ENCODE measurements around the gene SEMA4C.

The SEMA4C gene

DNA sequence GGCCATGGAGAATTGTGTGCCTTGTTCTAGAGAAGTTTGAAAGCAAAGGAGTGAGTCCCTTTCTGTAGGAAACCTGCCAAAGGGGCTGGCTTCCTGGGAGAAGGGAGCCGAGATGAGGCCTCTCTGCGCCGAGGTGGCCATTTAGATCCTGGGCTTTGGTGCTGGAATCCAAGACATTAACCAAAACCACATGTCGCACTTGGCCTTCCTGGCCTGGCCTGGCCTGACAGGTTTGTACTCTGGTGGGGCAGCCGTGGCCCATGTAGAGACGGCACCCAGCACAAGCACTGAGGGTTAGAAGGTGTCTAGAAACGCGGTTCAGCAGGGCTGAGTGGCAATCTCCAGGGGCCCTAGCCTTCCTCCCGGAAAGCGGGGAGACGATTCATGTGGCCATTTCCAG lies 46.7 kb downstream of the SEMA4C start:
- H3K27ac ChIP-seq (ENCODE audit: low read depth, low read length): no peak overlapping the region
- H3K9ac ChIP-seq (ENCODE audit: low read length in 5 of 5): no peak overlapping the region
- H3K4me3 ChIP-seq (ENCODE audit: low read depth in 1 of 5, low read length in 5 of 5): no peak overlapping the region
- H3K9me3 ChIP-seq (ENCODE audit: control insufficient read depth in 5 of 5, low read length in 5 of 5): no peaks in the 10 kb centered on the region
- H3K4me1 ChIP-seq (ENCODE audit: control insufficient read depth in 5 of 5, insufficient read depth in 5 of 5, low read length in 5 of 5): peaks cover 4 to 23% (median 18%) of the 10 kb centered on the region in 5 donors
- peaks cover 0 to 55% (median 35%) of the 10 kb centered on the region in 5 donors for H3K36me3 ChIP-seq (ENCODE audit: control insufficient read depth in 5 of 5, insufficient read depth in 5 of 5, low read length in 5 of 5)
- no peaks in the 10 kb centered on the region for H3K27me3 ChIP-seq (ENCODE audit: control insufficient read depth in 5 of 5, insufficient read depth in 4 of 5, low read length in 5 of 5)

- Histone ChIP-seq H3K4me1 (ENCODE audit: control insufficient read depth in 5 of 5, insufficient read depth in 5 of 5, low read length in 5 of 5) (peaks cover 4 to 27% (median 21%) of the 10 kb centered on the region in 5 donors), H3K9ac (ENCODE audit: low read length in 5 of 5) (no peak overlapping the region), H3K36me3 (ENCODE audit: control insufficient read depth in 5 of 5, insufficient read depth in 5 of 5, low read length in 5 of 5) (peaks cover 0 to 51% (median 30%) of the 10 kb centered on the region in 5 donors), H3K9me3 (ENCODE audit: control insufficient read depth in 5 of 5, low read length in 5 of 5) (no peaks in the 10 kb centered on the region), H3K27me3 (ENCODE audit: control insufficient read depth in 5 of 5, insufficient read depth in 4 of 5, low read length in 5 of 5) (no peaks in the 10 kb centered on the region), H3K4me3 (ENCODE audit: low read depth in 1 of 5, low read length in 5 of 5) (no peak overlapping the region), H3K27ac (ENCODE audit: low read depth, low read length) (no peak overlapping the region)
Observed at GRCh38 chr2:96822786-96823185, 47.1 kb downstream of the SEMA4C start.

DNA sequence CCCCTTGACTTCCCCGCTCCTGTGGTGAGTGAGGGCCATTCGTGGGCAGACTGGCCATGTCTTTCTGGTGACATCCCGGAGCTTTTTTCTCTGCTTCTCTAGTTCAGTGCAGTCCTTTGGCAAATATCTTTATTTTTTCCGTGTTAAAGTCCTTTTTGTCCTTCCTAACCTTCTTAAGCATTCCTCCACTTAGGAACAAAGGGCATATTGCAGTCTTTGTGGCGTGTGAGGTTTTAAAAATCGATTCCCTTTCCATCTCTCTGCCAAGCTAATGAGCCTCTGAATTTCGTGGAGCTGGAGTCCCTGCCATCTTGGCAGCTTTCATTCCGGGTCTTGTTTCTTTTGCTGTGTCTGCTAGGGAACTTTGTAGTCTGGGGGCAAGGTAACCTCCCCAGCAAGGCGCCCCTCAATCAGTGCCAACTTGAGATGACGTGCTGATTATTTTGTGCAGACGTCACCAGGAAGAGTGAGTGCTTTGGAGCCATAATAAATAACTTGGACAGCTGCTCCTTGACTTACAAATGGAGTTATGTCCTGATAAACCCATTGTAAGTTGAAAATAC lies 48.7 kb downstream of the SEMA4C start:
- Histone ChIP-seq H3K27ac (ENCODE audit: low read depth, low read length) (no peak overlapping the region), H3K27me3 (ENCODE audit: control insufficient read depth in 5 of 5, insufficient read depth in 4 of 5, low read length in 5 of 5) (no peaks in the 10 kb centered on the region), H3K4me1 (ENCODE audit: control insufficient read depth in 5 of 5, insufficient read depth in 5 of 5, low read length in 5 of 5) (peaks cover 7 to 35% (median 32%) of the 10 kb centered on the region in 5 donors), H3K4me3 (ENCODE audit: low read depth in 1 of 5, low read length in 5 of 5) (no peak overlapping the region), H3K9me3 (ENCODE audit: control insufficient read depth in 5 of 5, low read length in 5 of 5) (no peaks in the 10 kb centered on the region), H3K9ac (ENCODE audit: low read length in 5 of 5) (no peak overlapping the region), H3K36me3 (ENCODE audit: control insufficient read depth in 5 of 5, insufficient read depth in 5 of 5, low read length in 5 of 5) (peaks cover 0 to 37% (median 18%) of the 10 kb centered on the region in 5 donors)

GRCh38 chr2:96819876-96820511 lies 49.9 kb downstream of the SEMA4C start:
- H3K27me3 ChIP-seq (ENCODE audit: control insufficient read depth in 5 of 5, insufficient read depth in 4 of 5, low read length in 5 of 5): no peaks in the 10 kb centered on the region
- peaks cover 0 to 27% (median 7%) of the 10 kb centered on the region in 5 donors for H3K36me3 ChIP-seq (ENCODE audit: control insufficient read depth in 5 of 5, insufficient read depth in 5 of 5, low read length in 5 of 5)
- H3K9ac ChIP-seq (ENCODE audit: low read length in 5 of 5): no peak overlapping the region
- no peaks in the 10 kb centered on the region for H3K9me3 ChIP-seq (ENCODE audit: control insufficient read depth in 5 of 5, low read length in 5 of 5)
- H3K4me3 ChIP-seq (ENCODE audit: low read depth in 1 of 5, low read length in 5 of 5): no peak overlapping the region
- H3K4me1 ChIP-seq (ENCODE audit: control insufficient read depth in 5 of 5, insufficient read depth in 5 of 5, low read length in 5 of 5): peaks cover 7 to 41% (median 40%) of the 10 kb centered on the region in 5 donors
- no peak overlapping the region for H3K27ac ChIP-seq (ENCODE audit: low read depth, low read length)

DNA sequence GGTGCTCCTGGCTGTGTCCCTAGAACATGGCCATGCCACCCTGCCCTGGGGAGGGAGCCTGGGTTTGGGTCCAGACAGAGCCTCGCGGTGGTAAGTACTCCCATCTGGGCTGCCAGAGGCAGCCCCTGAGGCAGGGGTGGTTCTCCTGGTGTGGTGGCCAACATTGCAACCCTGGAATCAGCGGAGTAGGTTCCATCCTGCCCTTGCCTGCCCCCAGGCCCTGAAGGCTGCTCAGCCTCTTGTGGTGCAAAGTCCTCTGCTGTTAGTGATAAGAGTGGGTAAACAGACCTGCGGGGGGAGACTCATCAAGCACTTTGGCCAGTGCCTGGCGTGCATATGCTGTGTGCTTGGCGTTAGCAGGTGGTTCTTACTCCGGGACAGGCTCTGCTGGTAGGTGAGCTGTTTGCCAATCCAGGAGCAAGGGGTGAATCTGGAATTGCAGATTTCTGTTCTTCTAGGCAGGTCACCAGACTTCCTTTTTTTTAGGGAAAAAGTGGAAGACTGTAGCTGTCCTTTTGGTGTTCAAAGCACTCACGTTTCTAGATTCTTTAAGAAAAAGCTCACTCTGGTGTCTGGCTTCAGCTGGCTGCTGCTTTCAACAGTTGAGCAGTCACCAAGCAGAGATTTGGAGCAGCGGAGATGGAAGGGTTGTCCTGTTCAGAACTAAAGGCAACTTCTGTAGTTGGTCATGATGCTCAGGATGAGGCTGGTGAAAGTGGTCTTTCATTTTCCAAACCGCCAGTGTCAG lies 50.6 kb downstream of the SEMA4C start:
- Histone ChIP-seq H3K9me3 (ENCODE audit: control insufficient read depth in 5 of 5, low read length in 5 of 5) (no peaks in the 10 kb centered on the region), H3K4me3 (ENCODE audit: low read depth in 1 of 5, low read length in 5 of 5) (no peak overlapping the region), H3K4me1 (ENCODE audit: control insufficient read depth in 5 of 5, insufficient read depth in 5 of 5, low read length in 5 of 5) (peaks cover 7 to 41% (median 40%) of the 10 kb centered on the region in 5 donors), H3K36me3 (ENCODE audit: control insufficient read depth in 5 of 5, insufficient read depth in 5 of 5, low read length in 5 of 5) (peaks cover 0 to 21% (median 4%) of the 10 kb centered on the region in 5 donors), H3K27me3 (ENCODE audit: control insufficient read depth in 5 of 5, insufficient read depth in 4 of 5, low read length in 5 of 5) (no peaks in the 10 kb centered on the region), H3K27ac (ENCODE audit: low read depth, low read length) (no peak overlapping the region), H3K9ac (ENCODE audit: low read length in 5 of 5) (peak overlapping the region in 1 of 5 donors; percentile 28)

GRCh38 chr2:96817882-96818281 lies 52.0 kb downstream of the SEMA4C start:
- Histone ChIP-seq H3K9me3 (ENCODE audit: control insufficient read depth in 5 of 5, low read length in 5 of 5) (no peaks in the 10 kb centered on the region), H3K27ac (ENCODE audit: low read depth, low read length) (no peak overlapping the region), H3K36me3 (ENCODE audit: control insufficient read depth in 5 of 5, insufficient read depth in 5 of 5, low read length in 5 of 5) (peaks cover 0 to 13% (median 3%) of the 10 kb centered on the region in 5 donors), H3K27me3 (ENCODE audit: control insufficient read depth in 5 of 5, insufficient read depth in 4 of 5, low read length in 5 of 5) (no peaks in the 10 kb centered on the region), H3K4me3 (ENCODE audit: low read depth in 1 of 5, low read length in 5 of 5) (peak overlapping the region in 3 of 5 donors; percentile 70 to 82 (median 75)), H3K9ac (ENCODE audit: low read length in 5 of 5) (no peak overlapping the region), H3K4me1 (ENCODE audit: control insufficient read depth in 5 of 5, insufficient read depth in 5 of 5, low read length in 5 of 5) (peaks cover 7 to 40% (median 33%) of the 10 kb centered on the region in 5 donors)

DNA sequence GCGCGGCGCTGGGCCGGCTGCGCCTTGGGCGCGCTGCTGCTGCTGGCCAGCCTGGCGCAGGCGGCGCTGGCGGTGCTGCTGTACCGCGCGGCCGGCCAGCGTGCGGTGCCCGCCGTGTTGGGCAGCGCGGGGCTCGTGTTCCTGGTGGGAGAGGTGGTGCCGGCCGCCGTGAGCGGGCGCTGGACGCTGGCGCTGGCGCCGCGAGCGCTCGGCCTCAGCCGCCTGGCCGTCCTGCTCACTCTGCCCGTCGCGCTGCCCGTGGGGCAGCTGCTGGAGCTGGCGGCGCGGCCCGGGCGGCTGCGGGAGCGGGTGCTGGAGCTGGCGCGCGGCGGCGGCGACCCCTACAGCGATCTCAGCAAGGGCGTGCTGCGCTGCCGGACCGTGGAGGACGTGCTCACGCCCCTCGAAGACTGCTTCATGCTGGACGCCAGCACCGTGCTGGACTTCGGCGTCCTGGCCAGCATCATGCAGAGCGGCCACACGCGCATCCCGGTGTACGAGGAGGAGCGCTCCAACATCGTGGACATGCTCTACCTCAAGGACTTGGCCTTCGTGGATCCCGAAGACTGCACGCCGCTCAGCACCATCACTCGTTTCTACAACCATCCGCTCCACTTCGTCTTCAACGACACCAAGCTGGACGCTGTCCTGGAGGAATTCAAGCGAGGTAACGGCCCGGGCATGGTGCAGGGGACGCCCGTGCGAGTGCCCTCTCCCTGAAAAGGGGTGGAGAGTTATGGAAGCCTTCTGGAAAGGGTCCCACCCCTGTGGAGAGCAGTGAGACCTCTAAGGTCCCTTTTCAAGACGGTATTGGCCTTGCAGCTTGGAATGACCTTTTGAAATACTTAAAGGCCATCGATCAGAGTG lies 52.8 kb downstream of the SEMA4C start:
- Histone ChIP-seq H3K4me1 (ENCODE audit: control insufficient read depth in 5 of 5, insufficient read depth in 5 of 5, low read length in 5 of 5) (peaks cover 7 to 43% (median 33%) of the 10 kb centered on the region in 5 donors), H3K9ac (ENCODE audit: low read length in 5 of 5) (peak overlapping the region in 2 of 5 donors; percentile 28 to 39), H3K27me3 (ENCODE audit: control insufficient read depth in 5 of 5, insufficient read depth in 4 of 5, low read length in 5 of 5) (no peaks in the 10 kb centered on the region), H3K9me3 (ENCODE audit: control insufficient read depth in 5 of 5, low read length in 5 of 5) (no peaks in the 10 kb centered on the region), H3K36me3 (ENCODE audit: control insufficient read depth in 5 of 5, insufficient read depth in 5 of 5, low read length in 5 of 5) (peaks cover 0 to 7% (median 0%) of the 10 kb centered on the region in 5 donors), H3K27ac (ENCODE audit: low read depth, low read length) (no peak overlapping the region), H3K4me3 (ENCODE audit: low read depth in 1 of 5, low read length in 5 of 5) (peak overlapping the region; percentile 70 to 82 (median 75))

DNA sequence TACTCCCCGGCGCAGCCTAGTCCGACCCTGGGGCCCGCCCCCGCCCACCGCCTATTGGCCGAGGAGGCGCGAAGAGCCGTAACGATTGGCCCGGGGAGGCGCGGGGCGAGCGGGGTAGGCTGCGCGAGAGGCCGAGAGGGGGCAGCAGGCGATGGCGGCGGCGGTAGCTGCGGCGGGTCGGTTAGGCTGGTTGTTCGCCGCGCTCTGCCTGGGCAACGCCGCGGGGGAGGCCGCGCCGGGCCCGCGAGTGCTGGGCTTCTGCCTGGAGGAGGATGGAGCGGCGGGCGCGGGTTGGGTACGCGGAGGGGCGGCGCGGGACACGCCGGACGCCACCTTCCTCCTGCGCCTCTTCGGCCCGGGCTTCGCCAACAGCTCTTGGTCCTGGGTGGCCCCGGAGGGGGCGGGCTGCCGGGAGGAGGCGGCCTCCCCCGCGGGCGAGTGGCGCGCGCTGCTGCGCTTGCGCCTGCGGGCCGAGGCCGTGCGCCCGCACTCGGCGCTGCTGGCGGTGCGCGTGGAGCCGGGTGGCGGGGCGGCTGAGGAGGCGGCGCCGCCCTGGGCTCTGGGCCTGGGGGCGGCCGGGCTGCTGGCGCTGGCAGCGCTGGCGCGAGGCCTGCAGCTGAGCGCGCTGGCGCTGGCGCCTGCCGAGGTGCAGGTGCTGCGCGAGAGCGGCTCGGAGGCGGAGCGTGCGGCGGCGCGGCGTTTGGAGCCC lies 53.6 kb downstream of the SEMA4C start, which contains the start of gene CNNM3:
Gene CNNM3, plus strand, starts transcription at position 142 of the 709 bp plus-strand sequence. Its CDS starts 10 bp downstream, at position 152.
- peak within 1 kb of the TSS; percentile 77 to 82 (median 79) for H3K4me3 ChIP-seq (ENCODE audit: low read depth in 1 of 5, low read length in 5 of 5)
- no peaks in the 10 kb centered on the region for H3K9me3 ChIP-seq (ENCODE audit: control insufficient read depth in 5 of 5, low read length in 5 of 5)
- no peaks in the 10 kb centered on the region for H3K27me3 ChIP-seq (ENCODE audit: control insufficient read depth in 5 of 5, insufficient read depth in 4 of 5, low read length in 5 of 5)
- peaks cover 7 to 44% (median 33%) of the 10 kb centered on the region in 5 donors for H3K4me1 ChIP-seq (ENCODE audit: control insufficient read depth in 5 of 5, insufficient read depth in 5 of 5, low read length in 5 of 5)
- H3K36me3 ChIP-seq (ENCODE audit: control insufficient read depth in 5 of 5, insufficient read depth in 5 of 5, low read length in 5 of 5): peaks cover 0 to 7% (median 0%) of the 10 kb centered on the region in 5 donors
- peak within 1 kb of the TSS; percentile 75 for H3K27ac ChIP-seq (ENCODE audit: low read depth, low read length)
- H3K9ac ChIP-seq (ENCODE audit: low read length in 5 of 5): peak within 1 kb of the TSS; percentile 48 to 88 (median 79)
